Tibial nerve (tissue), 3 donors: ENCODE results near the gene SEPTIN1.

Experiments
- POLR2A ChIP-seq, 2 donors: fragments of 450-650 bp; IDR thresholded peaks; one replicate each; pipeline ENCODE4 v1.6.1; 2017; ENCODE audit warnings: antibody characterized with exemption in 2 of 2, mild to moderate bottlenecking in 2 of 2, moderate library complexity in 2 of 2
- TF ChIP-seq, protein P1 (sequence below), 5 experiments: fragments of 200-600 bp in 3 of 5; fragments of 450-650 bp in 2 of 5; sonication (generic) in 3 of 5; IDR thresholded peaks; one replicate each; pipeline ENCODE4 v1.5.1; 2016 to 2019; ENCODE audit warnings: antibody characterized with exemption in 5 of 5, mild to moderate bottlenecking in 3 of 5, moderate library complexity in 2 of 5

DNA sequence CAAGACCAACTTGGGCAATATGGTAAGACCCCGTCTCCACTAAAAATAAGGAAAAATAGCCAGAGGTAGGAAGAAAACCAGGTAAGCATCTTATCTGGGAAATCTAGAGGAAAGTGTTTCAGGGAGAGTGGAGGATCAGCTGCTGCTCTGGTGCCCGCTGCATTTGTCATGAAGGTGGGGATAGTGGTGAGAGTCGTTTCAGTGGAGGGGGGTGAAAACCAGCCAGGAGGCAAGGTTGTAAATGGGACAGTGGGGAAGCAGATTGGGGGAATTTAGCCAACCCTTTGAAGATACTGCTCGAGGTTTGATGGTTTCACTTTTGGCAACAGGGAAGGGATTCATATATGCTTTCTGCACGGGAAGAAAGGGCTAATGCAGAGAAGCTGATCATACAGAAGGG, 38.6 kb upstream of the SEPTIN1 start:
- no peak for TF ChIP-seq POLR2A (IDR thresholded peaks at IDR 0.05)
- TF ChIP-seq, protein P1, sequence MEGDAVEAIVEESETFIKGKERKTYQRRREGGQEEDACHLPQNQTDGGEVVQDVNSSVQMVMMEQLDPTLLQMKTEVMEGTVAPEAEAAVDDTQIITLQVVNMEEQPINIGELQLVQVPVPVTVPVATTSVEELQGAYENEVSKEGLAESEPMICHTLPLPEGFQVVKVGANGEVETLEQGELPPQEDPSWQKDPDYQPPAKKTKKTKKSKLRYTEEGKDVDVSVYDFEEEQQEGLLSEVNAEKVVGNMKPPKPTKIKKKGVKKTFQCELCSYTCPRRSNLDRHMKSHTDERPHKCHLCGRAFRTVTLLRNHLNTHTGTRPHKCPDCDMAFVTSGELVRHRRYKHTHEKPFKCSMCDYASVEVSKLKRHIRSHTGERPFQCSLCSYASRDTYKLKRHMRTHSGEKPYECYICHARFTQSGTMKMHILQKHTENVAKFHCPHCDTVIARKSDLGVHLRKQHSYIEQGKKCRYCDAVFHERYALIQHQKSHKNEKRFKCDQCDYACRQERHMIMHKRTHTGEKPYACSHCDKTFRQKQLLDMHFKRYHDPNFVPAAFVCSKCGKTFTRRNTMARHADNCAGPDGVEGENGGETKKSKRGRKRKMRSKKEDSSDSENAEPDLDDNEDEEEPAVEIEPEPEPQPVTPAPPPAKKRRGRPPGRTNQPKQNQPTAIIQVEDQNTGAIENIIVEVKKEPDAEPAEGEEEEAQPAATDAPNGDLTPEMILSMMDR (IDR thresholded peaks at IDR 0.05): no peak
